ENCODE results near the gene FUT9. TPM values are rescaled to one million over a fixed set of nuclear protein-coding genes. Genes with fewer than 3 reads are reported as not detected.

The FUT9 gene
- total RNA-seq: not detected in 2 replicates

GRCh38 chr6:96015518-96016333 is at the start of gene FUT9:
FUT9 (plus strand) TSS chr6:96015974; CDS start chr6:96203156, 187,182 bp downstream.
- DNase-seq (ENCODE audit: low read depth in 2 of 2): no peak

GRCh38 chr6:95967594-95967993 is 48.2 kb upstream of the FUT9 start:
- DNase-seq (ENCODE audit: low read depth in 2 of 2): no peak

DNA sequence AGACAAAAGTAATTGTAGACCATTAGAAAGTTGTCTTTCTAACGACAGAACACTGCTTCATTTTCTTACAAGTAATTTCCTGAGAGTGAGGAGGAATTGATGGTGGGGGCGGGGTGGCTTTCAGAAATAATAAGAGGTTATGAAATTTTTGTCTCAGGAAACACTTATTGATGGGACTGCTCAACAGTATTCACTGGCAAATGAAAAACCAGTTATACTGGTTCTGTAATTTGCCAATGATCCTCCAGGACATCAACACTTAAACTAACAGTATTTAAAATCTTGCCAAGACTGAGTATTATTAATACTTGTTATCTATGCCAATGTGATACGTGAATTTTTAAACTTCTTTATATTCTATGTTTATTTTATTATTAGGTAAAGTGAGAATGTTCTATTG is 41.8 kb upstream of the FUT9 start:
- DNase-seq (ENCODE audit: low read depth in 2 of 2): no peak

GRCh38 chr6:95978230-95978629 is 37.5 kb upstream of the FUT9 start:
- no peak for DNase-seq (ENCODE audit: low read depth in 2 of 2)

GRCh38 chr6:95991906-95992305 is 23.9 kb upstream of the FUT9 start:
- no peak for DNase-seq (ENCODE audit: low read depth in 2 of 2)

DNA sequence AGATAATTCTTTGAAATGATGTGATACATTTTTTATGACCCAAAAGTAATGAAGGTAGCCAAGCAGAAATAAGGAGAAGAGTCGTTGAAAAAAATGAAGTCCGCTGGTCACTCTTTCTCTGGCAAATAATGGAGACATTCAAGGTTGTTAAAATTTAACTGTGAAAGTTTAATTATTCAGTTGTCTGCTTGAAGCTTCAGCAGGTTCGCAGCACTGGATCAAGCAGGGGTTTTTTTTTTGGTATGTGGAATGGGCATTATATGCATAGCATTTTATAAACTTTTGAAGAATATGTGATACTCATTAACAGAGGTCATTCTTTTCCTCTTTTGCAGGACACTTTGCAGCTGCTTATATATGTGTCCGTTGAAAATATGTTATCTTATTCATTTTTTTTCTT is 21.6 kb upstream of the FUT9 start:
- DNase-seq (ENCODE audit: low read depth in 2 of 2): no peak

- no peak for DNase-seq (ENCODE audit: low read depth in 2 of 2)
These were observed 17.6 kb upstream of the FUT9 start for GRCh38 chr6:95998133-95998532.

DNA sequence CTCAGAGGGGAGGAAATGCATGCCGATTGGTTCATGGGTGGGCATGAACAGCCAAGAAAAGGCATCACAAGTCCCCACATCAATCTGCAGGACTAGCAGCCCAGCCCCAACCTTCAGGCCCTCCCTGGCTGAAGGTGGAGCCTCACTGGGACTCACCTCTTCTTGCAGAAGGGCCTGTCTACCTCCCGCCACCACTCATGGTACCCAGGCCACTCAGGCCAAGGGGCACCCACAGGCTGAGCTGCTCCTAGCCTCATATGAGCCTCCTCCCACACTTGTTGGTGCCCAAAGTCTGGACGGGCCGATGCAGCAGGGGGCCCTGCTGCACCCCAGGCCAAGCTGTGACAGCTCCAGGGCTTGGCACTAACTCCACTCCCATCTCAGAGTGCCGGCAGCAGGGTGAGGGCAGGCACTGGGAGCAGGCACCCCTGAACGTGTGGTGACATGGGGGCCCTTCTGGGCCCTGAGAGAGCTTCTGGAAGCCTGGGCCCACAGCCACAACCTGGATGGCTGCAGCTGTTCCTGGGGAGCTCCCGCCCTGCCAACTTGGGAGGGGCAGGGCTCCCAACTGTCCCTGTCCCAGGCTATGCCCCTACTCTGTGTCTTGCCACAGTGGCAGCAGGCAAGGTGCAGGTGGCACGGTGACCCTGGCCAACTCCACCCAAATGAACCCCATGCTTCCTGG is 13.7 kb upstream of the FUT9 start:
- DNase-seq (ENCODE audit: low read depth in 2 of 2): no peak

GRCh38 chr6:96002576-96002910 is 13.2 kb upstream of the FUT9 start:
- no peak for DNase-seq (ENCODE audit: low read depth in 2 of 2)

DNA sequence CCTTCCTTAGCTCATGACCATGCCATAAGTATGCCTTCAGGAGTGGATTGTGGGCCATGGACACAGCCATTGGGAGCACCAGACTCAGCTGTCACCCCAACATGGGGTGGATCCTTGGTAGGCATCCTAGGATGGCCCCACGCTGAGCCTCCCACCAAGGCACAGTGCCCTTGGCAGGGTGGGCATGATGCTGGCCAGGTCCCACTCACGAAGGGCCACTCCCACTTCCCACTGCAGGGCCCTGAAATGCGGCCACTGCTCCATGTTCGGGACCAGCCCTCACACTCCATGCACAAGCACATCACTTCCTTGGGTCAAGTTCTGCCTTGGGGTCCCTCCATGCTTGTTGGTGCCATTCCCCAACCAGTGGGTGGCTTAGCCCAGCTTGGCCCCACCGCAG is 12.9 kb upstream of the FUT9 start:
- DNase-seq (ENCODE audit: low read depth in 2 of 2): no peak

- DNase-seq (ENCODE audit: low read depth in 2 of 2): no peak
These were observed 8.1 kb upstream of the FUT9 start for GRCh38 chr6:96007663-96008062.

DNA sequence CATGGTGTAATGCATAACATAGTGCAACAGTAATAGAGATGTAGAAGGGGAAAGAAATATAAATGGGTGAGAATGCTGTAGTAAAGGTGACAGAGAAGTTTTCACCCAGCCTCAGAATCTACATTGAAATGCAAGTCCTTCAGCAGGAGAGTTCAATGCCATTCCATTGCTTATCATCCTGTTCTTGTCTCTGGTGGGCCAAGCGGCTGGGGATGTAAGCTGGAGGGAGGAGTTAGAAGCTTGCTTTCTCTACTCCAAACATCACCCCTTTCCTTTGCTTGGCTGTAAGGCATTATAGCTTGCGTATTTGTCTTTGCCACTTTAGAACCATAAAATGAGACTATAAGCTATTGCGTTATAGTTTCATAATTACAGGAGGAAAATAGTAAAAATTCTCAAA is 2.2 kb upstream of the FUT9 start:
- no peak for DNase-seq (ENCODE audit: low read depth in 2 of 2)

DNA sequence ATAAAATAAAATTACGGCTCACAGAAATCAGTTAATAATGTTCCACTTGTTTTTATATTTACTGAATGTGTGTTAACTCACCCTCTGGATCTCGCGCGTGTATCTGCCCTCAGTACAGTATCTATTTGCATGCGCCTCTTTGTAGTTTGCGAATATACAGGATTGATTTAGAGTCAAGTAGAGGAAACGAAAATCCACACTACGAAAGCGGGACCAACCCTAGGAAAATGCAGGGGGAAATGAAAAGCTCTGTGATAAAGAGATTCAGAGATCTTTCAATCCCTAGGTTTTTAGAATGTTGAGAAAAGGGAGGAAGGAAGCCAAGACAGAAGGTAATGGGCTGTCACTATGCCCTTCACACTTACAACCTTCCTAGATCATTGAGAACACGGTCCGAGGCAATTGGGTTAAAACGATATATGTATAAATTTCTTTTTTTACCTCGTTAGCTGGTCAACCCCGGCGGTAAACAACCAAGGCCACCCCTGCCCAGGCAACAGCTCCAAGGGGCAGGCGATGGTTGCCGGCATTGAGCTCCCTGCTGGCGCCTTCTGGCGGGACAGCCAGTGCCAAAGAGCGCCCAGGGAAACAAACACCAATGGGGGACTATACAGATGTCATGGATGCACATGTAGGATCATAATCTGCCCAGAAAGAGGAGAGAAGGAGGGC is 792 bp upstream of the FUT9 start:
- DNase-seq (ENCODE audit: low read depth in 2 of 2): no peak

DNA sequence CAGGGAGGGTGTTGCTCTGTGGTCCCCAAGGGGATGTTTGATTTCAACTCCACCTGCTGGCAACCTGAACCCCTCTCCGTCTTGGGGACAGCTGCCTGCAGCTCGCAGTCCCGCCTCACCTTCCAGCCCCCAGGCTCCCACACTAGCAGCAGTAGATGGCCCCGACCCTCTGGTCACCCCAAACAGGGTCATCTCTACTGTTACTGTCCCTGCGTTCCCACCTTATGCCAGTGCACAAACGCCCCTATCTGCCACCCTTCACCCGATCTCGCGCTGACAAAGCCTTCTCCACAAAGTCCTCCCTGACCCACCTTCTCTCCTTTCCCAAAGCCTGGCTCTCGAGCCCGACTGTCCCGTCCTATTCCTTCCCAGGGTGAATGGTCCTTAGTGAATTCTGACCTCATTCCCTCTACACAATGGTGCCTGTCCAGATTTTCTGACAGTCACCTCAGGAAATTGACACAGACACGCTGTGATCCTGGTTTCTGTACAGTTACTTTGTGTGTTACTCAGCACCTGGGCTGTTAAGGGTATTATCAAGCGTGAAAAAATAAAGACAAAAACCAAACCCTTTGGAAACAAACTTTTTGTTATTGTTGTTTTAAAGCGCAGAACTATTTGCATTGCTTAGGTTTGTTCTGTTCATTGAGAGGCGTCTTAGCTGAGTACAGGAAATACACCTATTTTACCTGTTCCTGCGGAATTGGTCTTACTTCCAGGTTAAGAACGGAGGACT is 728 bp downstream of the FUT9 start:
- no peak for DNase-seq (ENCODE audit: low read depth in 2 of 2)

DNA sequence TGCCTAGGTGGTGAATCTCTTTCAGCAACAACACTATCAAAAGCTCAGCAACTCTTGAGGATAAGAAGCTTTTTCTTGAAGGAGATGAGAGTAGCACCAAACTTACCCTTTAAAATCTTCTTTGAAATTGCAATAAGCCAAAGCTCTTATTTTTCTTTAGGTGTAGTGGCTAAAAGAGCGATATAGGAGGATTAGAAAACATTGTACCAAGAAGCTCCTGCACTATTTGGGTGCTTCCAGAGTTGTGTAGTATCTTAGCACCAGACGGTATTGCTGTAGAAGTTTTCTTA is 1.2 kb downstream of the FUT9 start:
- no peak for DNase-seq (ENCODE audit: low read depth in 2 of 2)

DNA sequence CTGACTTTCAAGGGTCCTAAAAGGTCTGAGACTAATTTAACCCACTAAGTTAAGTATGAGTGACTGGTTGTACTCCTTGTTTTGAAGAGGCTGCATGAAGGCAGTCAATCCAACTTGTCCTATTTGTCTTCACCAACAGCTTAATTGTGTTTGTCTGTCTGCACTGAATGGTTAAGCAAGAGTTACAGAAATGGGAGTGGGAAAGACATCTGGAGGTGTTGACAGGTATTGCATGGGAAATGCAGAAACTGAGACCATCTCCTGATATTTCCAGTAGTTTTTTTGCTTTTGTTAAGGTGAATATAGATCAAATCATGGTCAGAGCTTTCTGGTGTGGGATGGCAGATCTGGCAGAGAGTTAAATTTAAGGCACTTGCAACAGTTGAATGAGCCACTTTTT is 6.5 kb downstream of the FUT9 start:
- no peak for DNase-seq (ENCODE audit: low read depth in 2 of 2)

DNA sequence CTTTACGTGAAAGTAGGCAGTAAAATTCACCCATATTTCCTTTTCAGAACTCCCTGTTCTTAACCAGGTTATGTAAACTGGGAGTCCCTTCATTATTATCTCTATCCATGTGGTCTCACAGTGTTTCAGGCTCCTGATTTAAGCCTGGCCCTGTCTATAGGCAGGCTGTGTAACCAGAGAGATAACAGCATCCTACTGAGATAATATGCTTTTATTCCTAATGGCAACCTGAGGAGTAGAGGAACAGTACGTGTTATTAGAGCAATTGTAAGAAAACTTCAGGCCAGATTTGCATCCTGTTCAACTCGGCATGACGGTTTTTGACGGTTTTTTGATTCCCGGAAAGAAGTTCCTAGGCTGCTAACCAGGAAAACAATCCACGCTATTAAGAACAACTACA is 16.9 kb downstream of the FUT9 start:
- no peak for DNase-seq (ENCODE audit: low read depth in 2 of 2)

- no peak for DNase-seq (ENCODE audit: low read depth in 2 of 2)
These were observed 35.8 kb downstream of the FUT9 start for GRCh38 chr6:96051555-96051954.

DNA sequence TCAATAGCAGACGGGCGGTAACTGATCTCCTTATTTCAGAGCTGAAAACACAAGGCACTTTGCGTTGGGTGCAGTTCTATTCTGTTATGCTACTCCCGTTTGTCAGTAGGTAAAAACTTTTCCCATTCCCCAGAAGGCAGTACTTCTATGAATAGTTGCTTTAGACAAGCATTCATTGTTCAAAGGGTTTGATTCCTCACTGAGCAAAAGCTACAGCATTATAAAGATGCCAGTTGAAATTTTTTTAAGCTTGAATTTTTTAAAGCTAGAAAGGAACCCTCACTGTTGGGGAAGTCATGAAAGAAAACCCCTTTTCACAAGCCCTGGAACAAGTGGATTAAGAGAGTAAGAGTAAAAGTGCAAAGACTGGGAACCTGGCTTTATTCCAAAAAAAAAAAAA is 42.3 kb downstream of the FUT9 start:
- no peak for DNase-seq (ENCODE audit: low read depth in 2 of 2)

GRCh38 chr6:96059586-96059985 is 43.8 kb downstream of the FUT9 start:
- DNase-seq (ENCODE audit: low read depth in 2 of 2): peak in 1 of 2 donors; percentile 31

DNA sequence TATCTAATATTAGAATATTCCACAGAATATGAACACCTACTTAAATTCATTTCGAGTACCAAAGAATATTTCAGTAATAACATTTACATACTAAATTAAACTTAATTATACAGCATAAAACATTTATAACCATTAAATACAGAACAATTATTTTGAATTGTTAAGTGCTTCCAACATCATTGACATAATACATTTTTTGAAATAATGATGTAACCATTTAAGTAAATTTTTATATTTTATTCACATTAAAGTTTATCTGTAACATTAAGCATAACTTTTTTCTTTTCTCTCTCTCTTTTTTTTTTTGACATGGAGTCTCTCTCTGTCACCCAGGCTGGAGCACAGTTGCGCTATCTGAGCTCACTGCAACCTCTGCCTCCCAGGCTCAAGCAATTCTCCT is 44.5 kb downstream of the FUT9 start:
- DNase-seq (ENCODE audit: low read depth in 2 of 2): no peak

GRCh38 chr6:96065213-96065612 is 49.4 kb downstream of the FUT9 start:
- DNase-seq (ENCODE audit: low read depth in 2 of 2): no peak
